ENCODE results near the gene CEP57. TPM values are rescaled to one million over a fixed set of nuclear protein-coding genes. Genes with fewer than 3 reads are reported as not detected.

Gene CEP57
- total RNA-seq, 1 donor from 2014 or later = 5.4 TPM

- Histone ChIP-seq H3K4me1 (peaks cover 0 to 22% of the 10 kb centered on the region in 2 donors), H3K9me3 (no peaks in the 10 kb centered on the region), H3K4me3 (peak overlapping the region; percentile 95 to 98), H3K27me3 (no peaks in the 10 kb centered on the region), H3K36me3 (peaks cover 0 to under 1% of the 10 kb centered on the region in 2 donors), H3K27ac (no peak overlapping the region)
- TF ChIP-seq, protein P1, sequence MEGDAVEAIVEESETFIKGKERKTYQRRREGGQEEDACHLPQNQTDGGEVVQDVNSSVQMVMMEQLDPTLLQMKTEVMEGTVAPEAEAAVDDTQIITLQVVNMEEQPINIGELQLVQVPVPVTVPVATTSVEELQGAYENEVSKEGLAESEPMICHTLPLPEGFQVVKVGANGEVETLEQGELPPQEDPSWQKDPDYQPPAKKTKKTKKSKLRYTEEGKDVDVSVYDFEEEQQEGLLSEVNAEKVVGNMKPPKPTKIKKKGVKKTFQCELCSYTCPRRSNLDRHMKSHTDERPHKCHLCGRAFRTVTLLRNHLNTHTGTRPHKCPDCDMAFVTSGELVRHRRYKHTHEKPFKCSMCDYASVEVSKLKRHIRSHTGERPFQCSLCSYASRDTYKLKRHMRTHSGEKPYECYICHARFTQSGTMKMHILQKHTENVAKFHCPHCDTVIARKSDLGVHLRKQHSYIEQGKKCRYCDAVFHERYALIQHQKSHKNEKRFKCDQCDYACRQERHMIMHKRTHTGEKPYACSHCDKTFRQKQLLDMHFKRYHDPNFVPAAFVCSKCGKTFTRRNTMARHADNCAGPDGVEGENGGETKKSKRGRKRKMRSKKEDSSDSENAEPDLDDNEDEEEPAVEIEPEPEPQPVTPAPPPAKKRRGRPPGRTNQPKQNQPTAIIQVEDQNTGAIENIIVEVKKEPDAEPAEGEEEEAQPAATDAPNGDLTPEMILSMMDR (IDR thresholded peaks at IDR 0.05) = no peak
- DNase-seq (ENCODE audit: low spot score in 2 of 2) = no peak
- intact Hi-C loops (cut with DNase I) = no loop called here
These were observed 1.4 kb downstream of the CEP57 start for GRCh38 chr11:95791709-95792033.

DNA sequence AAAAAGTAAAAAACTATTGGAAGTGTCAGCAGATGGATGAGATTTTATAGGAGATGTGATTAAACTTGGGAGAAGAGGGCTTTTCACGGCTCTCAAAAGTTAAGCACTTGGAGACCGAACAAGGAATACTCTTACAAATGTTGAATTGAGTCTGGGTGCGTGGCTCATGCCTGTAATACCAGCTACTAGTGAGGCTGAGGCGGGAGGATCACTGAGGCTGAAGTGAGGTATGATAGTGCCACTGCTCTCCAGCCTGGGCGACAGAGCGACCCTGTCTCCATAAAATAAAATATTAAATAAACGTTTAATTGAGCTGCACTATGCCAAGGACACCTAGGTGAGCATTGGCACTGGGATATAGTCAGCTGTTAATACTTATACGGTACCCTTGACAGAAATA lies 1.9 kb downstream of the CEP57 start:
- Histone ChIP-seq H3K4me3 (no peak overlapping the region), H3K27me3 (no peaks in the 10 kb centered on the region), H3K27ac (no peak overlapping the region), H3K36me3 (no peaks in the 10 kb centered on the region), H3K4me1 (peaks cover 0 to 22% of the 10 kb centered on the region in 2 donors), H3K9me3 (no peaks in the 10 kb centered on the region)
- no peak for DNase-seq (ENCODE audit: low spot score in 2 of 2)
- TF ChIP-seq, protein P1 (IDR thresholded peaks at IDR 0.05) = no peak
- intact Hi-C loops (cut with DNase I) = no loop called here

GRCh38 chr11:95792700-95793099 lies 2.4 kb downstream of the CEP57 start:
- no peak for DNase-seq (ENCODE audit: low spot score in 2 of 2)
- TF ChIP-seq, protein P1 (IDR thresholded peaks at IDR 0.05) = no peak
- H3K36me3 ChIP-seq = no peaks in the 10 kb centered on the region
- H3K9me3 ChIP-seq = no peaks in the 10 kb centered on the region
- intact Hi-C loops (cut with DNase I) = no loop called here
- H3K4me3 ChIP-seq = no peak overlapping the region
- H3K27me3 ChIP-seq = no peaks in the 10 kb centered on the region
- H3K27ac ChIP-seq = no peak overlapping the region
- peaks cover 0 to 21% of the 10 kb centered on the region in 2 donors for H3K4me1 ChIP-seq

DNA sequence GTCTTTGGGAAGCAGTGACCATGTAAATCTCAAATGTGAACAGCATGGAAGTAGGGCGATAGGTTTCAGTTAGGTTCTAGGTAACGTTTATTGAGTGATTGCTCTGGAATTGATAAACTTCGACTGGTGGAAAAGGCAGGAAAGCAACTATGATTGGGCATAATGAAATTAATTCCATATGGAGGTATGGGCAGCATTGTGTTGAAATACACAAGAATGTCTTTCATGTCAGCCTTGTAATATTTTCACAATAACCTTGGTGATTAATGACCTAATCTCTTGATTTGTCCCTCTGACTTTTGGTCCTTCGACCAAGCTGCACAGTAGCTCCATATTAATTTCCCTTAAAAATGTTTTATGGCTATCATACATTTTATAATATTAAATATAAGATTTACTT lies 2.8 kb downstream of the CEP57 start:
- no peak for DNase-seq (ENCODE audit: low spot score in 2 of 2)
- Histone ChIP-seq H3K27ac (no peak overlapping the region), H3K4me1 (peaks cover 0 to 17% of the 10 kb centered on the region in 2 donors), H3K36me3 (no peaks in the 10 kb centered on the region), H3K9me3 (no peaks in the 10 kb centered on the region), H3K27me3 (no peaks in the 10 kb centered on the region), H3K4me3 (no peak overlapping the region)
- intact Hi-C loops (cut with DNase I) = no loop called here
- TF ChIP-seq, protein P1 (IDR thresholded peaks at IDR 0.05) = no peak

GRCh38 chr11:95794086-95794485 lies 3.8 kb downstream of the CEP57 start:
- no peaks in the 10 kb centered on the region for H3K36me3 ChIP-seq
- peaks cover 0 to 13% of the 10 kb centered on the region in 2 donors for H3K4me1 ChIP-seq
- no peak for DNase-seq (ENCODE audit: low spot score in 2 of 2)
- H3K9me3 ChIP-seq = no peaks in the 10 kb centered on the region
- intact Hi-C loops (cut with DNase I) = no loop called here
- H3K27ac ChIP-seq = no peak overlapping the region
- H3K4me3 ChIP-seq = no peak overlapping the region
- TF ChIP-seq, protein P1 (IDR thresholded peaks at IDR 0.05) = no peak
- no peaks in the 10 kb centered on the region for H3K27me3 ChIP-seq

GRCh38 chr11:95795627-95796295 lies 5.5 kb downstream of the CEP57 start:
- Histone ChIP-seq H3K9me3 (no peaks in the 10 kb centered on the region), H3K4me1 (peaks cover 0 to 13% of the 10 kb centered on the region in 2 donors), H3K27ac (no peak overlapping the region), H3K4me3 (no peak overlapping the region), H3K36me3 (peaks cover 6 to 8% of the 10 kb centered on the region in 2 donors), H3K27me3 (no peaks in the 10 kb centered on the region)
- intact Hi-C loops (cut with DNase I) = no loop called here
- TF ChIP-seq, protein P1 (IDR thresholded peaks at IDR 0.05) = no peak
- DNase-seq (ENCODE audit: low spot score in 2 of 2) = no peak
